Iris pigment epithelial cell (primary cell): ENCODE measurements around the gene CALN1.
"Not testable (repeated sequence)": the region's sequence is repeated elsewhere in the genome, so short reads cannot be mapped to it uniquely, and the experiment has no call there.

Experiments used
- DNase-seq: peaks from one replicate; pipeline ENCODE4 v3.0.0-alpha.2; 2011; ENCODE audit warnings: low read depth

Gene CALN1

GRCh38 chr7:71737931-71738540 lies 674.1 kb downstream of the CALN1 start:
- DNase-seq = not testable (repeated sequence)

DNA sequence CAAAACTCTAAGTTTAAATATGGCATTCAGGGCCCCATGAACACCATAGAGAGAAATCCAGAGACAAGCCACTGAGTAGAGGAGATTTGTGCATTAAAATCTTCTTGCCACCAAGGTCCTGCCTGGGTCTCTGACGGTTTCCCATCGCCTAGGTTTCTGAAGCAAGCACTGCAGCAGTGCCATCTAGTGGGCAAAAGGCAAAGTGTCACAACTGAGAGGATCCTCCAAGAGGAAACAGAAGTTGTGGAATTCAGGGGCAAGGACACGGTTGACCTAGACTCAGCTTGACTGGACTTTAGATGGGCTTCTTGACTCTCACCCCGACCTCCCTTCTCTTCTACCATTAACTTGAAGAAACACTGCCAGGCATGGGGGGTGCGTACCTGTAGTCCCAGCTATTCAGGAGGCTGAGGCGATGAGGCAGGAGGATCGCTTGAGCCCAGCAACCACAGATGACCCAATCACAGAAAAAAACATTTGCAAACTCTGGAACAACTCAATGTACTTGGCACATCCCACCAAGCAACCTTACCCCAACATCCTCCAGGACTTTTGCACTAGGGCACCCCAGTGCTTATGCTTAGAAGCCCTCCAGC lies 676.1 kb downstream of the CALN1 start:
- peak; percentile 57 for DNase-seq

DNA sequence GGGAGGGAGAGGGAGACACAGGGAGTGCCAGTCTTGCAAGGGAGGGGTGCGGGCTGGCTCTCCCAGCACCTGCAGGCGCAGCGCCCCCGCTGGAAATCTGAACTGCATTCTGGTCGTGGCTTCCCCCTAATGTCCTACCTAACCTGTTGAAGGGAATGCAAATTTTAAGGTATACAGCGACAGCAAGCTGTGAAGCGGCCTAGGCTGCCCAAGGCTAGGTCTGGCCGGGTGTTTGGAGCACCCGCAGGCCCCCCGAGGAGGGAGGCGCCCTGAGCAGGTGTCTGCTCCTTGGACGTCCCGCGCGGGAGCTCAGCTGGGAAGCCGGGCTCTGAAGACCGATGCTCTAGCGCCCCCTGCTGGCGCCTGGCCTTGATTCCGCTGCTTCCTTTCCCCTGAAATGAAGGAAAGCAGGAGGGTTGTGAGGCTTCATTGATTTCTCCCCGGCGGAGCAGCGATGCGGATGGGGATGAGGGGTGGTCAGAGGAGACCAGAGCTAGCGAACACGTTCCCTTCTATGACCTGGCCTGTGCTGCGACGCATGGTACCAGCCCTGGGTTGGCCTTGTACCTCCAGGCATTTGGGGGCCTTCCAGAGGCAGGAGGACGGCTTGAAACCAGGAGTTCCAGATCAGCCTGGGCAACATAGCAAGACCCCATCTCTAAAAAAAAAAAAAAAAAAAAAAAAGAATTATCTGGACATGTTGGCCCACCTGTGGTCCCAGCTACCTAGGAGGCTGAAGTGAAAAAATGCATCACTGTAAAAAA lies 678.8 kb downstream of the CALN1 start:
- peak; percentile 45 for DNase-seq

GRCh38 chr7:71731740-71732139 lies 680.4 kb downstream of the CALN1 start:
- DNase-seq = no peak
